ENCODE data around the gene RAPGEF2. TPM values are rescaled to one million over a fixed set of nuclear protein-coding genes. Genes with fewer than 3 reads are reported as not detected.

RAPGEF2 gene
- polyA plus RNA-seq, 1 donor (not counting 4 experiments of a cell fraction or from before 2014, with no cell fraction given), result 23.8 TPM

GRCh38 chr4:159175085-159175988 lies 72.5 kb downstream of the RAPGEF2 start:
- peak overlapping the region; percentile 22 for H3K9ac ChIP-seq (ENCODE audit: control insufficient read depth, extremely low read depth, insufficient read depth, low read length)
- peak overlapping the region in 2 of 3 experiments; percentile 13 to 59 for H3K4me3 ChIP-seq (ENCODE audit: control insufficient read depth in 2 of 3, extremely low read depth in 1 of 3, insufficient read depth in 2 of 3, low read depth in 1 of 3, low read length in 3 of 3)
- H3K4me2 ChIP-seq (ENCODE audit: control insufficient read depth, extremely low read depth, insufficient read depth, low read depth, low read length), result peak overlapping the region; percentile 82
- H3K4me1 ChIP-seq (ENCODE audit: control insufficient read depth, extremely low read depth, insufficient read depth, low read length), result peaks cover 12% of the 10 kb centered on the region
- no peaks in the 10 kb centered on the region for H3K9me3 ChIP-seq (ENCODE audit: control insufficient read depth, low read depth, low read length)
- FAIRE-seq, result peak; percentile 98
- no peak overlapping the region for H2AFZ ChIP-seq (ENCODE audit: control insufficient read depth, low read length)
- H3K9me1 ChIP-seq (ENCODE audit: control insufficient read depth, extremely low read depth, insufficient read depth, low read length), result no peaks in the 10 kb centered on the region
- H3K27me3 ChIP-seq (ENCODE audit: control insufficient read depth, extremely low read depth, insufficient read depth, low read length), result no peaks in the 10 kb centered on the region
- peaks cover 41% of the 10 kb centered on the region for H3K79me2 ChIP-seq (ENCODE audit: control insufficient read depth, insufficient read depth, low read length)
- peak; percentile 40 for DNase-seq (ENCODE audit: low read depth, low spot score)
- no peaks in the 10 kb centered on the region for H4K20me1 ChIP-seq (ENCODE audit: control insufficient read depth, extremely low read depth, insufficient read depth, low read length)
- no peak for TF ChIP-seq EZH2 (IDR thresholded peaks at IDR 0.05; ENCODE audit: low read length)
- TF ChIP-seq, protein P1, sequence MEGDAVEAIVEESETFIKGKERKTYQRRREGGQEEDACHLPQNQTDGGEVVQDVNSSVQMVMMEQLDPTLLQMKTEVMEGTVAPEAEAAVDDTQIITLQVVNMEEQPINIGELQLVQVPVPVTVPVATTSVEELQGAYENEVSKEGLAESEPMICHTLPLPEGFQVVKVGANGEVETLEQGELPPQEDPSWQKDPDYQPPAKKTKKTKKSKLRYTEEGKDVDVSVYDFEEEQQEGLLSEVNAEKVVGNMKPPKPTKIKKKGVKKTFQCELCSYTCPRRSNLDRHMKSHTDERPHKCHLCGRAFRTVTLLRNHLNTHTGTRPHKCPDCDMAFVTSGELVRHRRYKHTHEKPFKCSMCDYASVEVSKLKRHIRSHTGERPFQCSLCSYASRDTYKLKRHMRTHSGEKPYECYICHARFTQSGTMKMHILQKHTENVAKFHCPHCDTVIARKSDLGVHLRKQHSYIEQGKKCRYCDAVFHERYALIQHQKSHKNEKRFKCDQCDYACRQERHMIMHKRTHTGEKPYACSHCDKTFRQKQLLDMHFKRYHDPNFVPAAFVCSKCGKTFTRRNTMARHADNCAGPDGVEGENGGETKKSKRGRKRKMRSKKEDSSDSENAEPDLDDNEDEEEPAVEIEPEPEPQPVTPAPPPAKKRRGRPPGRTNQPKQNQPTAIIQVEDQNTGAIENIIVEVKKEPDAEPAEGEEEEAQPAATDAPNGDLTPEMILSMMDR (optimal IDR thresholded peaks at IDR 0.05 in 1 of 3, IDR thresholded peaks at IDR 0.05 in 1 of 3, conservative IDR thresholded peaks at IDR 0.05 in 1 of 3; ENCODE audit: extremely low read depth in 1 of 3, insufficient read depth in 2 of 3, low read length in 3 of 3), result peak; percentile 71 to 75 (median 72)
- peak overlapping the region; percentile 53 for H3K27ac ChIP-seq (ENCODE audit: control insufficient read depth, insufficient read depth, low read length)
- dilution Hi-C loops (cut with MboI; ENCODE audit: extremely low pct_ligation_motif_present, low sequenced_read_pairs), result no loop called here
- no peaks in the 10 kb centered on the region for H3K36me3 ChIP-seq (ENCODE audit: control insufficient read depth in 2 of 2, extremely low read depth in 1 of 2, insufficient read depth in 2 of 2, low read length in 2 of 2)

GRCh38 chr4:159175989-159176375 lies 73.1 kb downstream of the RAPGEF2 start:
- Histone ChIP-seq H3K79me2 (ENCODE audit: control insufficient read depth, insufficient read depth, low read length) (peaks cover 42% of the 10 kb centered on the region), H3K4me3 (ENCODE audit: control insufficient read depth in 2 of 3, extremely low read depth in 1 of 3, insufficient read depth in 2 of 3, low read depth in 1 of 3, low read length in 3 of 3) (peak overlapping the region in 1 of 3 experiments; percentile 19), H3K27me3 (ENCODE audit: control insufficient read depth, extremely low read depth, insufficient read depth, low read length) (no peaks in the 10 kb centered on the region), H3K36me3 (ENCODE audit: control insufficient read depth in 2 of 2, extremely low read depth in 1 of 2, insufficient read depth in 2 of 2, low read length in 2 of 2) (no peaks in the 10 kb centered on the region), H3K4me1 (ENCODE audit: control insufficient read depth, extremely low read depth, insufficient read depth, low read length) (peaks cover 12% of the 10 kb centered on the region), H2AFZ (ENCODE audit: control insufficient read depth, low read length) (no peak overlapping the region), H3K9me1 (ENCODE audit: control insufficient read depth, extremely low read depth, insufficient read depth, low read length) (no peaks in the 10 kb centered on the region), H4K20me1 (ENCODE audit: control insufficient read depth, extremely low read depth, insufficient read depth, low read length) (no peaks in the 10 kb centered on the region), H3K9me3 (ENCODE audit: control insufficient read depth, low read depth, low read length) (no peaks in the 10 kb centered on the region), H3K4me2 (ENCODE audit: control insufficient read depth, extremely low read depth, insufficient read depth, low read depth, low read length) (peak overlapping the region; percentile 82), H3K27ac (ENCODE audit: control insufficient read depth, insufficient read depth, low read length) (no peak overlapping the region), H3K9ac (ENCODE audit: control insufficient read depth, extremely low read depth, insufficient read depth, low read length) (peak overlapping the region; percentile 22)
- no peak for FAIRE-seq
- TF ChIP-seq, protein P1 (optimal IDR thresholded peaks at IDR 0.05 in 1 of 3, IDR thresholded peaks at IDR 0.05 in 1 of 3, conservative IDR thresholded peaks at IDR 0.05 in 1 of 3; ENCODE audit: extremely low read depth in 1 of 3, insufficient read depth in 2 of 3, low read length in 3 of 3), result no peak
- TF ChIP-seq EZH2 (IDR thresholded peaks at IDR 0.05; ENCODE audit: low read length), result no peak
- dilution Hi-C loops (cut with MboI; ENCODE audit: extremely low pct_ligation_motif_present, low sequenced_read_pairs), result no loop called here
- DNase-seq (ENCODE audit: low read depth, low spot score), result no peak

Measured in keratinocyte (primary cell).